ENCODE results near the gene EHD4. TPM values are rescaled to one million over a fixed set of nuclear protein-coding genes. Genes with fewer than 3 reads are reported as not detected.
A peak's percentile ranks its signal among the peaks of the same experiment; 100 is the strongest.

The EHD4 gene
- total RNA-seq (2022) (20.2 and 20.7 TPM in 2 replicates), Bru-seq, nascent RNA (percentile 77 among the genes with signal in this experiment), BruChase-seq, experiment 1, labeled RNA remaining after a 6-hour chase (percentile 67 among the genes with signal in this experiment), BruChase-seq, experiment 2, labeled RNA remaining after a 2-hour chase (percentile 63 among the genes with signal in this experiment)
- long read RNA-seq, full-length matches to known transcripts, result 45 of 58 reads
- long read RNA-seq, partial matches to known transcripts, result 3 of 58 reads
- long read RNA-seq, other reads (novel, unspliced or antisense), result 10 of 58 reads

- BruUV-seq (replicated peaks), result no TSS peak
- intact Hi-C loops (cut with micrococcal nuclease; ENCODE audit: unreplicated experiment), result loop anchor here (5.0 kb wide), 1 partner anchor 45 kb away; no protein-coding TSS in a partner anchor
- Mint-ChIP-seq H3K9me3 (ENCODE audit: low read depth, unreplicated experiment) (no peaks in the 10 kb centered on the region), H3K27ac (ENCODE audit: unreplicated experiment) (peak within 1 kb of the TSS; percentile 87), H3K4me1 (ENCODE audit: low read depth, unreplicated experiment) (peaks cover 19% of the 10 kb centered on the region), H3K4me3 (ENCODE audit: low read depth, unreplicated experiment) (peak within 1 kb of the TSS; percentile 68), H3K27me3 (ENCODE audit: unreplicated experiment) (no peaks in the 10 kb centered on the region), H3K36me3 (ENCODE audit: insufficient read depth, unreplicated experiment) (peaks cover 21% of the 10 kb centered on the region)
- TF ChIP-seq, protein P1, sequence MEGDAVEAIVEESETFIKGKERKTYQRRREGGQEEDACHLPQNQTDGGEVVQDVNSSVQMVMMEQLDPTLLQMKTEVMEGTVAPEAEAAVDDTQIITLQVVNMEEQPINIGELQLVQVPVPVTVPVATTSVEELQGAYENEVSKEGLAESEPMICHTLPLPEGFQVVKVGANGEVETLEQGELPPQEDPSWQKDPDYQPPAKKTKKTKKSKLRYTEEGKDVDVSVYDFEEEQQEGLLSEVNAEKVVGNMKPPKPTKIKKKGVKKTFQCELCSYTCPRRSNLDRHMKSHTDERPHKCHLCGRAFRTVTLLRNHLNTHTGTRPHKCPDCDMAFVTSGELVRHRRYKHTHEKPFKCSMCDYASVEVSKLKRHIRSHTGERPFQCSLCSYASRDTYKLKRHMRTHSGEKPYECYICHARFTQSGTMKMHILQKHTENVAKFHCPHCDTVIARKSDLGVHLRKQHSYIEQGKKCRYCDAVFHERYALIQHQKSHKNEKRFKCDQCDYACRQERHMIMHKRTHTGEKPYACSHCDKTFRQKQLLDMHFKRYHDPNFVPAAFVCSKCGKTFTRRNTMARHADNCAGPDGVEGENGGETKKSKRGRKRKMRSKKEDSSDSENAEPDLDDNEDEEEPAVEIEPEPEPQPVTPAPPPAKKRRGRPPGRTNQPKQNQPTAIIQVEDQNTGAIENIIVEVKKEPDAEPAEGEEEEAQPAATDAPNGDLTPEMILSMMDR (IDR thresholded peaks at IDR 0.05; ENCODE audit: unreplicated experiment), result no peak
- CTCF ChIA-PET, result interaction anchor here (0.6 to 2.2 kb wide), 12 partner anchors 11 to 586 kb away, joined by 3 to 9 read pairs (median 4); partner anchors contain the start of genes MAPKBP1 and PLA2G4B
- peak; percentile 89 for DNase-seq
These were observed at the start of gene EHD4 for GRCh38 chr15:41972253-41973242. Gene EHD4 (minus strand): TSS chr15:41972557. CDS start chr15:41972494, 63 bp downstream.

DNA sequence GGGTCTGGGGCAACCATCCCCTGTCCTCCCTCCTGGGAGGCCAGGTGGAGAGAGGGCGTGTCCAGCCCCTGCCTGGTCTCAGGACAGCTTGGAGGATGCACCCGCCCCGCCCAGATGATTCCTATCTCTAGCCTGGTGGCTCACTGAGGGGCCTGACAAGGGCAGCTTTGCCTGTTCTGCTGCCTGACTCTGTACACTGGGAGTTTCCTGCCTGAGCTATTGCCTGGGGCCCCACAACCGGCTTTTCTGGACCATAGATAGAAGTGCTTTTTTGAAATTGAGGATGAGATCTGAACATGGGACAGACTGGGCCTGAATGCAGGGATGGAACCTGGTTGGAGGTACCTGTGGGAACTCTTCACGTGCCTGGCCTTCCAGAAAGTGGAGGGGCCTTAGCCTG, 49.2 kb upstream of the EHD4 start:
- Mint-ChIP-seq H3K36me3 (ENCODE audit: insufficient read depth, unreplicated experiment) (no peaks in the 10 kb centered on the region), H3K27ac (ENCODE audit: unreplicated experiment) (no peak overlapping the region), H3K4me3 (ENCODE audit: low read depth, unreplicated experiment) (no peak overlapping the region), H3K27me3 (ENCODE audit: unreplicated experiment) (peaks cover 16% of the 10 kb centered on the region), H3K9me3 (ENCODE audit: low read depth, unreplicated experiment) (no peaks in the 10 kb centered on the region), H3K4me1 (ENCODE audit: low read depth, unreplicated experiment) (no peaks in the 10 kb centered on the region)
- BruUV-seq (replicated peaks), result no TSS peak
- TF ChIP-seq, protein P1 (IDR thresholded peaks at IDR 0.05; ENCODE audit: unreplicated experiment), result no peak
- intact Hi-C loops (cut with micrococcal nuclease; ENCODE audit: unreplicated experiment), result no loop called here
- no peak for DNase-seq
- CTCF ChIA-PET, result interaction anchor here (0.7 kb wide), 1 partner anchor 16 kb away, joined by 4 read pairs; no protein-coding TSS in a partner anchor

- H3K4me3 Mint-ChIP-seq (ENCODE audit: low read depth, unreplicated experiment), result no peak within 1 kb of the TSS
- TF ChIP-seq, protein P1 (IDR thresholded peaks at IDR 0.05; ENCODE audit: unreplicated experiment), result no peak
- peaks cover 14% of the 10 kb centered on the region for H3K27me3 Mint-ChIP-seq (ENCODE audit: unreplicated experiment)
- CTCF ChIA-PET, result no interaction called here
- no peak for DNase-seq
- no TSS peak for BruUV-seq (replicated peaks)
- H3K4me1 Mint-ChIP-seq (ENCODE audit: low read depth, unreplicated experiment), result no peaks in the 10 kb centered on the region
- no peak within 1 kb of the TSS for H3K27ac Mint-ChIP-seq (ENCODE audit: unreplicated experiment)
- no peaks in the 10 kb centered on the region for H3K36me3 Mint-ChIP-seq (ENCODE audit: insufficient read depth, unreplicated experiment)
- intact Hi-C loops (cut with micrococcal nuclease; ENCODE audit: unreplicated experiment), result no loop called here
- H3K9me3 Mint-ChIP-seq (ENCODE audit: low read depth, unreplicated experiment), result no peaks in the 10 kb centered on the region
These were observed 48.4 kb upstream of the EHD4 start, which contains the start of gene PLA2G4E for GRCh38 chr15:42020713-42021273. Gene PLA2G4E (minus strand): TSS chr15:42021042. CDS start chr15:42021030, 12 bp downstream.

All from Calu3 (cell line).